ENCODE results near the gene PADI6. TPM values are rescaled to one million over a fixed set of nuclear protein-coding genes. Genes with fewer than 3 reads are reported as not detected.
A peak's percentile ranks its signal among the peaks of the same experiment; 100 is the strongest.

The PADI6 gene
- total RNA-seq, 2 donors from 2014 or later, result not detected

GRCh38 chr1:17425806-17426600, 54.0 kb downstream of the PADI6 start:
- intact Hi-C loops (cut with DNase I), result no loop called here
- DNase-seq, result no peak
- ATAC-seq, result no peak

DNA sequence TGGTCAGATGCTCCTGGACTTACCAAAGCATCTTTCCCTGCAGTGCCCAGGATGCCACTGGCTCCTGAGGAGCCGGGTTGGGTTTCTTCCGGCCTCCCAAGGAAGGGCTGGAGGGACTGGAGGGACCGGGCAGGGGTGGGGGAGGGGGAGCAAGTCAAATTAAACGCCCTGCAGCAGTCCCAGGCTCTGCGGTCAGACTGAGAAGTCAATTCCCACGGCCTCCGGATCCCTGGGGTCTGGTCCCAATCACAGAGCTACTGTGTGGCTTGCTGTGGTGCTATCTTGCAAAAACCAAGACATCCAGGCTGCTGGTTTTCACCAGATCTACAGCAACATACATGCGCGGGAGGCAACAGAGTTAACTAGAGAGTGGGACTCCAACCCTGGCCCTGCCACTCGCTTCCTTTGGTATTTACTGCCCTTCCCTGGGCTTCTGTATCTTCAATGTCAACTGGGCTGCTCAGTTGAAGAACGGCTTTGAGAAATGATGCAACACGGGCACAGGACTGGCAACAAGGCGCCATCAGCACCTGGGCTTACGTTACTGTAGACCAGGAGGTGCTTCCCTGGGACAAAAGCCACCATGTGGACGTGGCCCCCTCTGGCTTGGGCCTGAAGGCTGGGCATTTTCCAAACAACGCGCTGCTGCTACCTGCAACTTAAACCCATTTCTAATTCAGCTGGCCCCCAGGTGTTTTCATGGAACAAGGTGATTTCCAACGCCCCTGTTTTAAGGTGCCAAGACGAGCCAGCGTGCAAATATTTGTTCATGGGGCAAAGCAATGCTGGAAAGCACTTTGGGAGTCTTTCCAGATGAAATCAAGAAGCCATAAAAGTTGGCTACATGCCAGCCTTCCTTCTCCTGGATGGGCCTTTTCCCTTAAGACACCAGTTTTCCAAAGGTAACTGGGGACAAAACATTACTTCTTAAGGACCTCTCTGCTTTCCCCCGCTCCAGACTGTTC, 56.0 kb downstream of the PADI6 start:
- ATAC-seq (no peak), DNase-seq (no peak)
- intact Hi-C loops (cut with DNase I), result no loop called here

- no peak for ATAC-seq
- no peak for DNase-seq
- intact Hi-C loops (cut with DNase I), result no loop called here
Measured at GRCh38 chr1:17429183-17429582, 57.2 kb downstream of the PADI6 start.

GRCh38 chr1:17432412-17432811, 60.4 kb downstream of the PADI6 start:
- intact Hi-C loops (cut with DNase I), result loop anchor here in 1 of 2 donors (10.0 kb wide), 1 partner anchor 172 kb away; no protein-coding TSS in a partner anchor
- DNase-seq, result no peak

DNA sequence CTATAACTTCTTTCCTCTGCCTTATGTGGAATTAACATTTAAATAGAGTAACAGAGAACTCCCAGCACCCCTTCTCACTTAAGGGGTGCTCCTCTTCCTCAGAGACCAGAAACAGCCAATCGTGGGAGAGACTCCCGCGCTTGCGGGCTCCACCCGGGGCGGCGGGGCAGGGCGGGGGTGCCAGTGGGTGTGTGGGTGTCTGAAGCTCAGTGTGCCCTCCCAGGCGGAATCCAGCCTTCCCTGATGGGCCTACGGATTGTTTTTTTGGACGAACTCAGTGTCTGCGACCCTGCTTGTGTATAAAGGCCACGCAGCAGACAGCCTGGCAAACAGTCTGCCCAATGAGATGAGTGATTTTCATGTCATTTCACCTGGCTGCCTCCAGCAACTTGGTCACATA, 61.3 kb downstream of the PADI6 start:
- intact Hi-C loops (cut with DNase I), result loop anchor here in 1 of 2 donors (10.0 kb wide), 1 partner anchor 172 kb away; no protein-coding TSS in a partner anchor
- ATAC-seq (no peak), DNase-seq (no peak)

More at GRCh38 chr1:17432412-17432811, 60.4 kb downstream of the PADI6 start:
- ATAC-seq, result no peak

DNA sequence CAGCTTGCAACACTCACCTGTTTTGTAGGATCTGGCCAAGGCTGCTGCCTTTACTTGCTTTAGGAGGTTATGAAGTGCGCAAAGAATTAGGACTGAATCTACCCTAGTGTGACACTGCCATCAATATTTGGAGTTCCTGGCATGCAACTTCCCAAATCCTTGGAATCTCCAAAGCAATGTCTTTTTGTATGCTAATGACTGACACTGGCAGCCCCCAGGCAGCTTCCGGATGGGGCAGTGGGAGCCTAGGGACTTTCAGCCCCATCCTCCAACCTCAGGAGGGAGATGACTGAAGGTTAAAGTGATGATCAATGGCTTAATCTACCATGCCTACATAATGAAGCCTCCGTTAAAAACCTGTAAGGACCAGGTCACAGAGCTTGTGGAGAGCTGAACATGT, 62.0 kb downstream of the PADI6 start:
- DNase-seq (no peak), ATAC-seq (no peak)
- intact Hi-C loops (cut with DNase I), result loop anchor here in 1 of 2 donors (10.0 kb wide), 1 partner anchor 171 kb away; no protein-coding TSS in a partner anchor

GRCh38 chr1:17434601-17435000, 62.6 kb downstream of the PADI6 start:
- DNase-seq (peak; percentile 17), ATAC-seq (no peak)
- intact Hi-C loops (cut with DNase I), result loop anchor here in 1 of 2 donors (10.0 kb wide), 1 partner anchor 170 kb away; no protein-coding TSS in a partner anchor

- DNase-seq (peak; percentile 19), ATAC-seq (no peak)
- intact Hi-C loops (cut with DNase I), result loop anchor here in 1 of 2 donors (10.0 kb wide), 1 partner anchor 168 kb away; no protein-coding TSS in a partner anchor
Measured at GRCh38 chr1:17436380-17437174, 64.6 kb downstream of the PADI6 start.

GRCh38 chr1:17437260-17437579, 65.2 kb downstream of the PADI6 start:
- ATAC-seq (no peak), DNase-seq (no peak)
- intact Hi-C loops (cut with DNase I), result loop anchor here in 1 of 2 donors (10.0 kb wide), 1 partner anchor 168 kb away; no protein-coding TSS in a partner anchor

GRCh38 chr1:17437580-17438317, 65.8 kb downstream of the PADI6 start:
- DNase-seq (peak; percentile 46), ATAC-seq (peak; percentile 45 to 68)
- intact Hi-C loops (cut with DNase I), result loop anchor here in 1 of 2 donors (10.0 kb wide), 1 partner anchor 167 kb away; no protein-coding TSS in a partner anchor

DNA sequence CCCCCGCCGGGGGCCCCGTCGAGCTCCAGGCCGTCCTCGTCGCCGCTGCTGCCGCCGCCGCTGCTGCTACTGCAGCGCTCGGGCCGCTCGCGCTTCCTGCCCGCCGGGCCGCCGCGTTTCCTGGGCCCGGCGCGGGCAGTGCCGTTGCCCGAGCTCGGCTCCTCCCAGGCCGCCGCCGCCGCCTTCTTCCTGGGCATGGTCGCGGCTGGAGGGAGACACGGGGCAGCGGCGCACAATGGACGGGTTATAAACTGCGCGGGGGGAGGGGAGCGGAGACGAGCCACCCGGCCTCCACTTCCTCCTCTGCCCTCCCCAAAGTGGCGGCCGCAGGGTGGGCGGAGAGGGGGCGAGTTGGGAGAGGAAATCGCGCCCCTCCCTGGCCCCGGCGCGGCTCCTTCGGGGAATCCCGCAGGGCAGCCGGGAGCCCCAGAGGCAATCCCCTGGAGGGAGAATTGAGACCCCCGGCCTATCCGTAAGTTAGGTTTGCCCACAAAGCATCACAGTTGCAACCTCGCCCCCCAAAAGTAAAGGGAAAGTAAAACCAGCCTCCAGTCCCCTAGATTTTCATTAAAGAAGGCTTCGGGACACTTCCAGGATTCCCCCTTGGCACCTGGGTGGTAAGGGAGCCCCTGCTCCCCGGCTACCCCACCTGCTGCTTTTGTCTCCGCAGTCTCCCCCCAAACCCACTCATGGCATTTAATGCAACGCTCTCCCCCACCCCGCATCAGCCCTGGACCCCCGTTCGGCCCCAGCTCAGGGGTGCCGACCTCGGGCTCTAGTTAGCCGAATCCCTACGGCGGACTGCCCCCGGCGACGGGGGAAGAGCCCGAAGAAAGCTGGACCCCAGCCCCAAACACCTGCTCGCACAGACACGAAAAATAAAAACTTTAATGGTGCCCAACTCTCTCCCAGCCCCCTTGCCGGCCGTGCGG, 66.6 kb downstream of the PADI6 start:
- DNase-seq (peak; percentile 81), ATAC-seq (peak; percentile 32 to 65)
- intact Hi-C loops (cut with DNase I), result loop anchor here in 1 of 2 donors (10.0 kb wide), 1 partner anchor 166 kb away; no protein-coding TSS in a partner anchor

DNA sequence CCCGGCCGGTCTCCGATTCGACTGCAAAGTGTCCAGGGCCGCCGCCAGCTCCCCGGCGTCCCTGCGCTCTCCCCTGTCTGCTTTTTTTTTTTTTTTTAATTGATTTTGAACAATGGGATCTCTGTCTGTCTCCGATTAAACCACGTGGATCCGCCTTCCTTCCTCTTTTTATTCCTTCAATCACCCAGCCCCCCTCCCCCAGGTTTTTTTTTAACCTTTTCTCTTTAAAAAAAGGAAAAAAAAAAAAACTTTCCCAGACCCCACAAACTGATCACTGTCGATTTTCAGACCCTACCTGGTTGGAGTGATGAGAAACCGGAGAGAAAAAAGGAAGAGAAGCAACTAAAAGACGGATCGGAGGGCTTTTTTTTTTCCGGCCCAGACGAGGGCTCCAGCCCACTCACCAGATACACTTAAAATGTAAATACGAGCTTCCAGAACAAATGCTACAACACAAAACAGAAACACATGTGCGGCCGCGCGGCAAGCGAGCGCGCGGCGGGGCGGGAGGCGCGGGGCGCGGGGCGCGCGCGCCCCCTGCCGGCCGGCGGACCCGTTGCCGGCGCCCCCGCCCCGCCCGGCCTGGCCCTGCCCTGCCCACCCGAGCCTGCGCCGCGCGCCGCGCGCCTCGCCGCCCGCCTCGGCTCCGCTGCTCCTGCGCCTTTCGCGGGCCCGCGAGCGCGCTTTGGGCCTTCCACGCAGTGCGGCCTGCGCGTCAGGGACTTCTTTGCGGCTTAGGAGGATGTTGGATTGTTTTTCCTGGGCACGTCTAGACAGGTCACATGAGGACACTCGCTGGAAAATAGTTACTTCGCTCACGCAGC, 67.5 kb downstream of the PADI6 start, which contains the start of gene RCC2:
TSS of gene RCC2 (minus strand) at position 428 of the 824 bp plus-strand sequence. CDS start 1,163 bp downstream, outside the sequence.
- intact Hi-C loops (cut with DNase I), result loop anchor here in 1 of 2 donors (10.0 kb wide), 1 partner anchor 165 kb away; no protein-coding TSS in a partner anchor
- ATAC-seq (peak; percentile 87), DNase-seq (peak; percentile 80)

DNA sequence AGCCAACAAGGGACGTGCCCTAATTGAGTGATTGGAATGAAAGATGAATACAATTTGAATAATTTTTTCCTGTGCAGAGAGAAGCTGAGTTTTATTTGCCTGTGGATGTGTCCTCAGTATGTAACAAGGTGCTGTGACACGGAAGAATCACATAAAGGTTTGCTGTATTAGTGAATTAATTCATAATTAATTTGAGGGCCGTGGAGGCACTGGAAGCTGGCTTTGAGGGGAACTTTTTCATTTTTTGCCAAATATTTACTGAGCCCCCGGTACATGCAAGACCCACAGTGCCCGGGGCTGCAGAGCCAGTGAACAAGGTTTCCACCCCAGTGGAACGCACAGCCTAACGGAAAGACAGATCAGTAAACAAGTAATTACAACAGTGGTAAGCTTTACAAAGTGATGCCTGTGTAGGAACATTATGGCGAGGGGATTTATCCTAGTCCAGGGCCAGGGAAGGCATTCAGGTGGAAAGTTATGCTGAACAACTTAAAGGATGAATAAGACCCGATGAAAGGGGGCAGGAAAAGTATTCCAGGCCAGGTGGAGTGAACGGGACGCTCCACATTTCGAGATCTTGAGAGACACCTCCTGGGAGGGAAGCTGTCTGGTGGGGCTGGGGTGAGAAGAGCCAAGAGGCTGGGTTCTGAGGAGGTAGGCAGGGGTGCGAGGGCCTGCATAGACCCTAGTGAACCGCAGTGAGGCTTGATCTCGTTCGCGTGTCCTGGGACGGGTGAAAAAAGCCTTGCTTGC, 68.3 kb downstream of the PADI6 start:
- intact Hi-C loops (cut with DNase I), result no loop called here
- DNase-seq (no peak), ATAC-seq (no peak)

GRCh38 chr1:17440827-17441168, 68.8 kb downstream of the PADI6 start:
- ATAC-seq (no peak), DNase-seq (no peak)
- intact Hi-C loops (cut with DNase I), result no loop called here

GRCh38 chr1:17441265-17441992, 69.4 kb downstream of the PADI6 start:
- no peak for ATAC-seq
- no peak for DNase-seq
- intact Hi-C loops (cut with DNase I), result no loop called here

All from left cardiac atrium (tissue), 4 donors.